ENCODE results near the gene KIF5A.

Gene KIF5A

GRCh38 chr12:57619434-57620244, 69.8 kb downstream of the KIF5A start:
- in situ Hi-C loops (cut with HindIII; ENCODE audit: low sequenced_read_pairs) = no loop called here
- no peak for TF ChIP-seq CTCF (IDR thresholded peaks at IDR 0.05; ENCODE audit: low read depth, low read length, missing control alignments)
- DNase-seq (ENCODE audit: low read depth) = no peak
- H3K4me3 ChIP-seq (ENCODE audit: low read depth, low read length) = no peak overlapping the region

GRCh38 chr12:57620245-57620935, 70.5 kb downstream of the KIF5A start:
- H3K4me3 ChIP-seq (ENCODE audit: low read depth, low read length) = no peak overlapping the region
- TF ChIP-seq CTCF (IDR thresholded peaks at IDR 0.05; ENCODE audit: low read depth, low read length, missing control alignments) = no peak
- in situ Hi-C loops (cut with HindIII; ENCODE audit: low sequenced_read_pairs) = no loop called here
- DNase-seq (ENCODE audit: low read depth) = no peak

GRCh38 chr12:57620936-57621496, 71.2 kb downstream of the KIF5A start:
- no peak for TF ChIP-seq CTCF (IDR thresholded peaks at IDR 0.05; ENCODE audit: low read depth, low read length, missing control alignments)
- peak overlapping the region; percentile 32 for H3K4me3 ChIP-seq (ENCODE audit: low read depth, low read length)
- in situ Hi-C loops (cut with HindIII; ENCODE audit: low sequenced_read_pairs) = no loop called here
- no peak for DNase-seq (ENCODE audit: low read depth)

GRCh38 chr12:57621497-57622292, 71.9 kb downstream of the KIF5A start:
- peak overlapping the region; percentile 32 for H3K4me3 ChIP-seq (ENCODE audit: low read depth, low read length)
- peak; percentile 93 for TF ChIP-seq CTCF (IDR thresholded peaks at IDR 0.05; ENCODE audit: low read depth, low read length, missing control alignments)
- in situ Hi-C loops (cut with HindIII; ENCODE audit: low sequenced_read_pairs) = no loop called here
- DNase-seq (ENCODE audit: low read depth) = no peak

- no peak overlapping the region for H3K4me3 ChIP-seq (ENCODE audit: low read depth, low read length)
- DNase-seq (ENCODE audit: low read depth) = no peak
- in situ Hi-C loops (cut with HindIII; ENCODE audit: low sequenced_read_pairs) = no loop called here
- TF ChIP-seq CTCF (IDR thresholded peaks at IDR 0.05; ENCODE audit: low read depth, low read length, missing control alignments) = no peak
Measured at GRCh38 chr12:57622293-57623245, 72.7 kb downstream of the KIF5A start.
